Measurements from ENCODE around the gene RHOJ.

- TF ChIP-seq YY1 (IDR thresholded peaks at IDR 0.05; ENCODE audit: insufficient read depth, insufficient read length) (no peak), ZNF274 (IDR thresholded peaks at IDR 0.05; ENCODE audit: low read depth, low read length) (no peak)
Measured at GRCh38 chr14:63288853-63289252, 84.6 kb downstream of the RHOJ start.
